SKM-1 (cell line): ENCODE data around the gene SF3A2.

ENCODE experiments used
- DNase-seq: peaks from one replicate; lab custom pipeline; 2025; ENCODE audit not compliant: unreplicated experiment; lab: John Stamatoyannopoulos, UW

SF3A2 gene

GRCh38 chr19:2226051-2226839, 10.4 kb upstream of the SF3A2 start:
- no peak for DNase-seq

- no peak for DNase-seq
Measured at GRCh38 chr19:2226840-2227360, 9.7 kb upstream of the SF3A2 start.

- DNase-seq: no peak
Measured at GRCh38 chr19:2227415-2228156, 9.0 kb upstream of the SF3A2 start.

GRCh38 chr19:2228157-2229030, 8.2 kb upstream of the SF3A2 start:
- DNase-seq: no peak

- DNase-seq: no peak
Measured at GRCh38 chr19:2229103-2230032, 7.3 kb upstream of the SF3A2 start.

- no peak for DNase-seq
Measured at GRCh38 chr19:2230033-2230531, 6.5 kb upstream of the SF3A2 start.

GRCh38 chr19:2230807-2231533, 5.7 kb upstream of the SF3A2 start:
- no peak for DNase-seq

GRCh38 chr19:2231621-2232221, 4.9 kb upstream of the SF3A2 start:
- no peak for DNase-seq

- DNase-seq: no peak
Measured at GRCh38 chr19:2232286-2233151, 4.1 kb upstream of the SF3A2 start.

- no peak for DNase-seq
Measured at GRCh38 chr19:2233601-2234280, 2.9 kb upstream of the SF3A2 start.

GRCh38 chr19:2234996-2235380, 1.6 kb upstream of the SF3A2 start:
- DNase-seq: no peak

GRCh38 chr19:2235381-2236063, 1.1 kb upstream of the SF3A2 start:
- DNase-seq: no peak

- DNase-seq: no peak
Measured at GRCh38 chr19:2236064-2236313, 635 bp upstream of the SF3A2 start.

GRCh38 chr19:2237051-2237868, 636 bp downstream of the SF3A2 start:
- peak; percentile 83 for DNase-seq

- no peak for DNase-seq
Measured at GRCh38 chr19:2237869-2238153, 1.2 kb downstream of the SF3A2 start.

- DNase-seq: no peak
Measured at GRCh38 chr19:2239173-2239572, 2.5 kb downstream of the SF3A2 start.
